H1 (cell line): ENCODE results near the gene TMEM52B. TPM values are rescaled to one million over a fixed set of nuclear protein-coding genes. Genes with fewer than 3 reads are reported as not detected.

Experiments
- BRCA1 ChIP-seq: IDR thresholded peaks from 2 replicates; pipeline ENCODE4 v1.6.1; 2012; ENCODE audit warnings: low read depth, low read length, improper control_type of control experiment
- CHD2 ChIP-seq: IDR thresholded peaks from 2 replicates; pipeline ENCODE4 v1.6.1; 2012; ENCODE audit warnings: low read length, improper control_type of control experiment
- HDAC2 ChIP-seq, 2 experiments: fragments of 300-600 bp in 1 of 2; sonication (generic) in 1 of 2; IDR thresholded peaks; 2 replicates each; pipeline ENCODE4 v1.6.1; 2011 to 2012; ENCODE audit warnings: low read depth in 2 of 2, low read length in 2 of 2, mild to moderate bottlenecking in 2 of 2, moderate library complexity in 2 of 2, borderline replicate concordance in 1 of 2, inconsistent platforms in 1 of 2
- polyA plus RNA-seq, 7 experiments: library from polyadenylated mRNA; depleted of rRNA in 3 of 7; stranded (reverse) in 5 of 7; unstranded in 2 of 7; fragments of >200 nt in 5 of 7; fragments of 200-250 nt in 2 of 7; gene quantifications; 1 replicate in 5 of 7; 2 replicates in 1 of 7; 4 replicates in 1 of 7; pipeline versions ENCODE4 v1.2.1 to v1.2.3, GENCODE V29; 2011 to 2013; ENCODE audit warnings: missing spikeins in 2 of 7, mixed read lengths in 2 of 7
- total RNA-seq: library from RNA; stranded (reverse); fragmentation: NEBNext Ultra II Directional; extraction: Animal tissue kit (Norgen Biotek cat#: 25700); gene quantifications from 2 replicates; pipeline ENCODE4 v1.2.1, GENCODE V29; 2021
- TF ChIP-seq, protein P1 (sequence below): fragments of 300-600 bp; sonication (generic); IDR thresholded peaks from 2 replicates; pipeline ENCODE4 v1.7.1; 2012; ENCODE audit warnings: low read length, moderate library complexity, mild to moderate bottlenecking, inconsistent platforms; ENCODE audit not compliant: insufficient replicate concordance

The TMEM52B gene
- total and polyA plus RNA-seq, 2 of the 8 experiments (the other 6 are each of a cell fraction or from before 2014, with no cell fraction given) = not detected

DNA sequence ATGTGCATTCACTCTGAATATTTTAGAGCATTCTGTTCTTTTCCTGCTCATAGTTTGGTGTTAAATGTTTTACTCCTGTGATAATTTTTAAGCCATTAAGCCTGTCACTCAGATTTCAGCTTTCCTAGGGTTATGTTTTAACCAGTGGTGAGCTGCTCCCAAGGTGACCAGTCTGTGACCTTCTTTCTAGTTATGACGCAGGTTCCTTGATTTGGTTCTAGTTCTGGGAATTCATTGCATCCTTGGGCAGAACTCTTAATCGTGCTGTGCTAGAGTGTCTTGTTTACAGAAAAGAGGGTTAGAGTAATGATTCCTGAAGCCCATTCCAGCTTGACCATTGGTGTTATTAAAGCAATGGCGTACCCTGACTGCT is 36.0 kb downstream of the TMEM52B start (continued):
- TF ChIP-seq, protein P1, sequence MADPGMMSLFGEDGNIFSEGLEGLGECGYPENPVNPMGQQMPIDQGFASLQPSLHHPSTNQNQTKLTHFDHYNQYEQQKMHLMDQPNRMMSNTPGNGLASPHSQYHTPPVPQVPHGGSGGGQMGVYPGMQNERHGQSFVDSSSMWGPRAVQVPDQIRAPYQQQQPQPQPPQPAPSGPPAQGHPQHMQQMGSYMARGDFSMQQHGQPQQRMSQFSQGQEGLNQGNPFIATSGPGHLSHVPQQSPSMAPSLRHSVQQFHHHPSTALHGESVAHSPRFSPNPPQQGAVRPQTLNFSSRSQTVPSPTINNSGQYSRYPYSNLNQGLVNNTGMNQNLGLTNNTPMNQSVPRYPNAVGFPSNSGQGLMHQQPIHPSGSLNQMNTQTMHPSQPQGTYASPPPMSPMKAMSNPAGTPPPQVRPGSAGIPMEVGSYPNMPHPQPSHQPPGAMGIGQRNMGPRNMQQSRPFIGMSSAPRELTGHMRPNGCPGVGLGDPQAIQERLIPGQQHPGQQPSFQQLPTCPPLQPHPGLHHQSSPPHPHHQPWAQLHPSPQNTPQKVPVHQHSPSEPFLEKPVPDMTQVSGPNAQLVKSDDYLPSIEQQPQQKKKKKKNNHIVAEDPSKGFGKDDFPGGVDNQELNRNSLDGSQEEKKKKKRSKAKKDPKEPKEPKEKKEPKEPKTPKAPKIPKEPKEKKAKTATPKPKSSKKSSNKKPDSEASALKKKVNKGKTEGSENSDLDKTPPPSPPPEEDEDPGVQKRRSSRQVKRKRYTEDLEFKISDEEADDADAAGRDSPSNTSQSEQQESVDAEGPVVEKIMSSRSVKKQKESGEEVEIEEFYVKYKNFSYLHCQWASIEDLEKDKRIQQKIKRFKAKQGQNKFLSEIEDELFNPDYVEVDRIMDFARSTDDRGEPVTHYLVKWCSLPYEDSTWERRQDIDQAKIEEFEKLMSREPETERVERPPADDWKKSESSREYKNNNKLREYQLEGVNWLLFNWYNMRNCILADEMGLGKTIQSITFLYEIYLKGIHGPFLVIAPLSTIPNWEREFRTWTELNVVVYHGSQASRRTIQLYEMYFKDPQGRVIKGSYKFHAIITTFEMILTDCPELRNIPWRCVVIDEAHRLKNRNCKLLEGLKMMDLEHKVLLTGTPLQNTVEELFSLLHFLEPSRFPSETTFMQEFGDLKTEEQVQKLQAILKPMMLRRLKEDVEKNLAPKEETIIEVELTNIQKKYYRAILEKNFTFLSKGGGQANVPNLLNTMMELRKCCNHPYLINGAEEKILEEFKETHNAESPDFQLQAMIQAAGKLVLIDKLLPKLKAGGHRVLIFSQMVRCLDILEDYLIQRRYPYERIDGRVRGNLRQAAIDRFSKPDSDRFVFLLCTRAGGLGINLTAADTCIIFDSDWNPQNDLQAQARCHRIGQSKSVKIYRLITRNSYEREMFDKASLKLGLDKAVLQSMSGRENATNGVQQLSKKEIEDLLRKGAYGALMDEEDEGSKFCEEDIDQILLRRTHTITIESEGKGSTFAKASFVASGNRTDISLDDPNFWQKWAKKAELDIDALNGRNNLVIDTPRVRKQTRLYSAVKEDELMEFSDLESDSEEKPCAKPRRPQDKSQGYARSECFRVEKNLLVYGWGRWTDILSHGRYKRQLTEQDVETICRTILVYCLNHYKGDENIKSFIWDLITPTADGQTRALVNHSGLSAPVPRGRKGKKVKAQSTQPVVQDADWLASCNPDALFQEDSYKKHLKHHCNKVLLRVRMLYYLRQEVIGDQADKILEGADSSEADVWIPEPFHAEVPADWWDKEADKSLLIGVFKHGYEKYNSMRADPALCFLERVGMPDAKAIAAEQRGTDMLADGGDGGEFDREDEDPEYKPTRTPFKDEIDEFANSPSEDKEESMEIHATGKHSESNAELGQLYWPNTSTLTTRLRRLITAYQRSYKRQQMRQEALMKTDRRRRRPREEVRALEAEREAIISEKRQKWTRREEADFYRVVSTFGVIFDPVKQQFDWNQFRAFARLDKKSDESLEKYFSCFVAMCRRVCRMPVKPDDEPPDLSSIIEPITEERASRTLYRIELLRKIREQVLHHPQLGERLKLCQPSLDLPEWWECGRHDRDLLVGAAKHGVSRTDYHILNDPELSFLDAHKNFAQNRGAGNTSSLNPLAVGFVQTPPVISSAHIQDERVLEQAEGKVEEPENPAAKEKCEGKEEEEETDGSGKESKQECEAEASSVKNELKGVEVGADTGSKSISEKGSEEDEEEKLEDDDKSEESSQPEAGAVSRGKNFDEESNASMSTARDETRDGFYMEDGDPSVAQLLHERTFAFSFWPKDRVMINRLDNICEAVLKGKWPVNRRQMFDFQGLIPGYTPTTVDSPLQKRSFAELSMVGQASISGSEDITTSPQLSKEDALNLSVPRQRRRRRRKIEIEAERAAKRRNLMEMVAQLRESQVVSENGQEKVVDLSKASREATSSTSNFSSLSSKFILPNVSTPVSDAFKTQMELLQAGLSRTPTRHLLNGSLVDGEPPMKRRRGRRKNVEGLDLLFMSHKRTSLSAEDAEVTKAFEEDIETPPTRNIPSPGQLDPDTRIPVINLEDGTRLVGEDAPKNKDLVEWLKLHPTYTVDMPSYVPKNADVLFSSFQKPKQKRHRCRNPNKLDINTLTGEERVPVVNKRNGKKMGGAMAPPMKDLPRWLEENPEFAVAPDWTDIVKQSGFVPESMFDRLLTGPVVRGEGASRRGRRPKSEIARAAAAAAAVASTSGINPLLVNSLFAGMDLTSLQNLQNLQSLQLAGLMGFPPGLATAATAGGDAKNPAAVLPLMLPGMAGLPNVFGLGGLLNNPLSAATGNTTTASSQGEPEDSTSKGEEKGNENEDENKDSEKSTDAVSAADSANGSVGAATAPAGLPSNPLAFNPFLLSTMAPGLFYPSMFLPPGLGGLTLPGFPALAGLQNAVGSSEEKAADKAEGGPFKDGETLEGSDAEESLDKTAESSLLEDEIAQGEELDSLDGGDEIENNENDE = no peak
- TF ChIP-seq CHD2 (no peak), HDAC2 (IDR thresholded peaks at IDR 0.05; ENCODE audit: borderline replicate concordance in 1 of 2, low read depth in 2 of 2, low read length in 2 of 2) (no peak), BRCA1 (no peak)
